Keratinocyte (primary cell): ENCODE measurements around the gene SEMA3C.

ENCODE experiments used
- CTCF ChIP-seq, 3 experiments: IDR thresholded peaks in 1 of 3; conservative IDR thresholded peaks in 1 of 3; optimal IDR thresholded peaks in 1 of 3; 2 replicates in 2 of 3; 3 replicates in 1 of 3; pipeline versions ENCODE3 to v1.5.1; 2011; ENCODE audit warnings: low read length in 3 of 3, mild to moderate bottlenecking in 3 of 3, moderate library complexity in 2 of 3, control low read depth in 1 of 3, inconsistent platforms in 1 of 3; ENCODE audit not compliant: insufficient read depth in 2 of 3; ENCODE audit errors: extremely low read depth in 1 of 3
- EZH2 ChIP-seq: IDR thresholded peaks from one replicate; pipeline ENCODE4 v1.6.1; 2012; ENCODE audit warnings: inconsistent platforms, mild to moderate bottlenecking, low read length, moderate library complexity

GRCh38 chr7:80802527-80802926 is 116.3 kb downstream of the SEMA3C start:
- TF ChIP-seq CTCF (optimal IDR thresholded peaks at IDR 0.05 in 1 of 3, IDR thresholded peaks at IDR 0.05 in 1 of 3, conservative IDR thresholded peaks at IDR 0.05 in 1 of 3; ENCODE audit: extremely low read depth in 1 of 3, insufficient read depth in 2 of 3, low read length in 3 of 3): no peak
- TF ChIP-seq EZH2: no peak
